Mammary epithelial cell (primary cell): ENCODE data around the gene CCR5AS.

Experiments used
- CTCF ChIP-seq, 2 donors: IDR thresholded peaks in 1 of 2; conservative IDR thresholded peaks in 1 of 2; 2 replicates each; pipeline ENCODE4 v1.5.1; 2011 to 2012; ENCODE audit warnings: inconsistent platforms in 2 of 2, low read length in 2 of 2, mild to moderate bottlenecking in 2 of 2, control low read depth in 1 of 2, low read depth in 1 of 2; ENCODE audit not compliant: insufficient read depth in 1 of 2; ENCODE audit errors: extremely low read depth in 1 of 2
- EZH2 ChIP-seq: IDR thresholded peaks from 2 replicates; pipeline ENCODE4 v1.6.1; 2012; ENCODE audit warnings: low read length, inconsistent platforms, borderline replicate concordance

- no peak for TF ChIP-seq CTCF (conservative IDR thresholded peaks at IDR 0.05 in 1 of 2, IDR thresholded peaks at IDR 0.05 in 1 of 2; ENCODE audit: extremely low read depth in 1 of 2, insufficient read depth in 1 of 2, low read depth in 1 of 2, low read length in 2 of 2)
- TF ChIP-seq EZH2, result no peak
Observed at GRCh38 chr3:46381625-46382024, 25.2 kb downstream of the CCR5AS start.
